HepG2 (cell line): ENCODE measurements around the gene RNPEPL1. TPM values are rescaled to one million over a fixed set of nuclear protein-coding genes. Genes with fewer than 3 reads are reported as not detected.

ENCODE experiments used
- AKAP8 ChIP-seq: sonication (generic); formaldehyde crosslinking; IDR thresholded peaks from 2 replicates; pipeline ENCODE4 v1.5.1; 2020; ENCODE audit warnings: mild to moderate bottlenecking, missing genetic modification reagents
- CEBPB ChIP-seq: IDR thresholded peaks from 2 replicates; pipeline ENCODE4 v1.6.1; 2011; ENCODE audit warnings: low read depth, low read length, improper control_type of control experiment, borderline replicate concordance
- CHCHD3 ChIP-seq: sonication (generic); formaldehyde crosslinking; IDR thresholded peaks from 2 replicates; pipeline ENCODE4 v1.8.0; 2022; ENCODE audit warnings: mild to moderate bottlenecking, missing genetic modification reagents, moderate library complexity
- FOXA3 ChIP-seq: IDR thresholded peaks from 2 replicates; pipeline ENCODE4 v1.6.1; 2016; ENCODE audit warnings: missing genetic modification reagents, missing compliant biosample characterization
- MXD4 ChIP-seq: IDR thresholded peaks from 2 replicates; pipeline ENCODE4 v1.6.1; 2016; ENCODE audit warnings: mild to moderate bottlenecking, missing biosample characterization, missing genetic modification reagents
- PHF5A ChIP-seq: IDR thresholded peaks from one replicate; pipeline ENCODE4 v1.6.1; 2018; ENCODE audit warnings: low read depth, missing genetic modification reagents; ENCODE audit not compliant: unreplicated experiment
- POLR2G ChIP-seq: fragments of 200-400 bp; formaldehyde crosslinking; IDR thresholded peaks from 2 replicates; pipeline ENCODE4 v1.6.1; 2018; ENCODE audit warnings: mild to moderate bottlenecking, low read depth, low read length, moderate library complexity
- RBM22 ChIP-seq: fragments of 200-400 bp; formaldehyde crosslinking; optimal IDR thresholded peaks from 2 replicates; pipeline ENCODE3; 2017; ENCODE audit warnings: mild to moderate bottlenecking, low read length, moderate library complexity
- SOX6 ChIP-seq, 2 experiments: fragments of 450-650 bp in 1 of 2; sonication (generic) in 1 of 2; formaldehyde crosslinking in 1 of 2; IDR thresholded peaks; 2 replicates each; pipeline versions ENCODE4 v1.4.0 to v1.6.1; 2017 to 2020; ENCODE audit warnings: antibody characterized with exemption in 1 of 2, mild to moderate bottlenecking in 1 of 2, missing genetic modification reagents in 1 of 2
- SRSF9 ChIP-seq: fragments of 200-400 bp; formaldehyde crosslinking; IDR thresholded peaks from 2 replicates; pipeline ENCODE4 v1.6.1; 2018; ENCODE audit warnings: borderline replicate concordance, mild to moderate bottlenecking, low read depth, low read length; ENCODE audit not compliant: insufficient read depth, poor library complexity, severe bottlenecking
- ZC3H4 ChIP-seq: sonication (generic); formaldehyde crosslinking; IDR thresholded peaks from 2 replicates; pipeline ENCODE4 v1.4.0; 2020; ENCODE audit warnings: missing genetic modification reagents, borderline replicate concordance
- ZHX2 ChIP-seq, 2 experiments: sonication (generic) in 1 of 2; formaldehyde crosslinking in 1 of 2; IDR thresholded peaks; 2 replicates each; pipeline versions ENCODE4 v1.6.1 to v1.9.0; 2014 to 2022; ENCODE audit warnings: antibody characterized with exemption in 1 of 2, borderline replicate concordance in 1 of 2, inconsistent platforms in 1 of 2, low read depth in 1 of 2, missing genetic modification reagents in 1 of 2
- ZNF260 ChIP-seq: sonication (generic); formaldehyde crosslinking; IDR thresholded peaks from 2 replicates; pipeline ENCODE4 v1.4.0; 2020; ENCODE audit warnings: missing genetic modification reagents, low read depth, mild to moderate bottlenecking, borderline replicate concordance
- ZNF615 ChIP-seq: sonication (generic); formaldehyde crosslinking; IDR thresholded peaks from 2 replicates; pipeline ENCODE4 v1.5.0; 2020; ENCODE audit warnings: mild to moderate bottlenecking, missing genetic modification reagents, borderline replicate concordance
- ZNF777 ChIP-seq: sonication (generic); formaldehyde crosslinking; IDR thresholded peaks from 2 replicates; pipeline ENCODE4 v1.4.0; 2020; ENCODE audit warnings: missing genetic modification reagents
- ZSCAN12 ChIP-seq: sonication (generic); formaldehyde crosslinking; IDR thresholded peaks from 2 replicates; pipeline ENCODE4 v1.9.0; 2021; ENCODE audit warnings: mild to moderate bottlenecking, missing genetic modification reagents
- polyA plus RNA-seq, 8 experiments: library from polyadenylated mRNA; depleted of rRNA in 3 of 8; stranded (reverse) in 7 of 8; unstranded in 1 of 8; fragments of >200 nt; fragmentation: Illumina TruSeq in 4 of 8; extraction: Trizol in 4 of 8; gene quantifications; 2 replicates each; pipeline versions ENCODE4 v1.2.1 to v1.2.3, GENCODE V29; 2011 to 2016; ENCODE audit warnings: low read depth in 4 of 8, missing spikeins in 1 of 8, mixed read lengths in 1 of 8; ENCODE audit not compliant: insufficient read depth in 1 of 8
- total RNA-seq, 5 experiments: library from RNA; depleted of rRNA; stranded (reverse); fragments of >200 nt; fragmentation: Illumina TruSeq; extraction: Trizol; gene quantifications; 2 replicates each; pipeline ENCODE4 v1.2.3, GENCODE V29; 2016; ENCODE audit warnings: low read depth in 1 of 5
- TF ChIP-seq, protein P1 (sequence below): sonication (generic); formaldehyde crosslinking; IDR thresholded peaks from 2 replicates; pipeline ENCODE4 v1.4.0; 2020; ENCODE audit warnings: missing genetic modification reagents

RNPEPL1 gene
- total and polyA plus RNA-seq, 2 of the 13 experiments (the other 11 are each of a cell fraction or from before 2014, with no cell fraction given): 13.0 to 18.0 TPM

GRCh38 chr2:240564561-240565332, 3.5 kb upstream of the RNPEPL1 start (continued):
- TF ChIP-seq POLR2G (peak; percentile 51; the same call in 1 of the 2 replicates), ZHX2 (IDR thresholded peaks at IDR 0.05; ENCODE audit: low read depth) (no peak), ZHX2 (CRISPR knock-in tag; IDR thresholded peaks at IDR 0.05; ENCODE audit: borderline replicate concordance) (no peak), RBM22 (peak; percentile 91), CHCHD3 (0 out of 2 replicates have a peak, but pooled peaks have one; percentile 54), SOX6 (IDR thresholded peaks at IDR 0.05) (no peak), SOX6 (CRISPR knock-in tag; IDR thresholded peaks at IDR 0.05) (no peak), AKAP8 (CRISPR knock-in tag) (peak; percentile 70; the same call in 1 of the 2 replicates), PHF5A (CRISPR knock-in tag) (no peak), ZNF777 (CRISPR knock-in tag) (0 out of 2 replicates have a peak, but pooled peaks have one; percentile 24), CEBPB (no peak), SRSF9 (no peak), ZNF615 (CRISPR knock-in tag) (0 out of 2 replicates have a peak, but pooled peaks have one; percentile 13), ZSCAN12 (CRISPR knock-in tag) (no peak), ZNF260 (CRISPR knock-in tag) (no peak), MXD4 (CRISPR knock-in tag) (no peak), ZC3H4 (CRISPR knock-in tag) (no peak), FOXA3 (CRISPR knock-in tag) (peak; percentile 19; the same call in 1 of the 2 replicates)
- TF ChIP-seq, protein P1, sequence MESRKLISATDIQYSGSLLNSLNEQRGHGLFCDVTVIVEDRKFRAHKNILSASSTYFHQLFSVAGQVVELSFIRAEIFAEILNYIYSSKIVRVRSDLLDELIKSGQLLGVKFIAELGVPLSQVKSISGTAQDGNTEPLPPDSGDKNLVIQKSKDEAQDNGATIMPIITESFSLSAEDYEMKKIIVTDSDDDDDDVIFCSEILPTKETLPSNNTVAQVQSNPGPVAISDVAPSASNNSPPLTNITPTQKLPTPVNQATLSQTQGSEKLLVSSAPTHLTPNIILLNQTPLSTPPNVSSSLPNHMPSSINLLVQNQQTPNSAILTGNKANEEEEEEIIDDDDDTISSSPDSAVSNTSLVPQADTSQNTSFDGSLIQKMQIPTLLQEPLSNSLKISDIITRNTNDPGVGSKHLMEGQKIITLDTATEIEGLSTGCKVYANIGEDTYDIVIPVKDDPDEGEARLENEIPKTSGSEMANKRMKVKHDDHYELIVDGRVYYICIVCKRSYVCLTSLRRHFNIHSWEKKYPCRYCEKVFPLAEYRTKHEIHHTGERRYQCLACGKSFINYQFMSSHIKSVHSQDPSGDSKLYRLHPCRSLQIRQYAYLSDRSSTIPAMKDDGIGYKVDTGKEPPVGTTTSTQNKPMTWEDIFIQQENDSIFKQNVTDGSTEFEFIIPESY (CRISPR knock-in tag): peak; percentile 77
